Peyer's patch (tissue), 4 donors: ENCODE data around the gene LGALSL. TPM values are rescaled to one million over a fixed set of nuclear protein-coding genes. Genes with fewer than 3 reads are reported as not detected.

ENCODE experiments used
- DNase-seq, 3 donors: peaks; one replicate each; pipeline ENCODE4 v3.0.0-alpha.2; 2017 to 2019
- H3K27ac ChIP-seq, 4 donors: fragments of 200-600 bp; sonication (generic); one replicate each; pipeline ENCODE4 v1.5.1; 2016 to 2019
- H3K27me3 ChIP-seq, 2 donors: fragments of 200-600 bp; sonication (generic); one replicate each; pipeline ENCODE4 v1.5.1; 2019
- H3K36me3 ChIP-seq, 3 donors: fragments of 200-600 bp; sonication (generic); one replicate each; pipeline ENCODE4 v1.5.1; 2016 to 2019
- H3K4me1 ChIP-seq, 4 donors: fragments of 200-600 bp; sonication (generic); one replicate each; pipeline ENCODE4 v1.5.1; 2016 to 2019
- H3K4me3 ChIP-seq, 4 donors: fragments of 200-600 bp; sonication (generic); 1 replicate in 3 of 4; 2 replicates in 1 of 4; pipeline ENCODE4 v1.5.1; 2016 to 2019; ENCODE audit warnings: mild to moderate bottlenecking in 1 of 4
- H3K9me3 ChIP-seq, 4 donors: fragments of 200-600 bp; sonication (generic); one replicate each; pipeline ENCODE4 v1.5.1; 2016 to 2019; ENCODE audit warnings: mild to moderate bottlenecking in 1 of 4
- CTCF ChIP-seq, 6 experiments: fragments of 450-650 bp in 4 of 6; fragments of 200-600 bp in 2 of 6; sonication (generic) in 1 of 6; IDR thresholded peaks; one replicate each; pipeline ENCODE4 v1.5.1; 2017 to 2019; ENCODE audit warnings: antibody characterized with exemption in 6 of 6, mild to moderate bottlenecking in 3 of 6, moderate library complexity in 1 of 6
- POLR2A ChIP-seq, 2 donors: fragments of 450-650 bp; IDR thresholded peaks; one replicate each; pipeline ENCODE4 v1.5.1; 2017; ENCODE audit warnings: antibody characterized with exemption in 2 of 2, mild to moderate bottlenecking in 2 of 2, moderate library complexity in 2 of 2
- total RNA-seq, 4 donors: library from RNA; depleted of rRNA; stranded (reverse); fragments of >200 nt; gene quantifications; one replicate each; pipeline ENCODE4 v1.1.0, GENCODE V29; 2016

The LGALSL gene
- total RNA-seq, 4 donors from 2014 or later, result 17.8 to 56.1 (median 31.5) TPM

DNA sequence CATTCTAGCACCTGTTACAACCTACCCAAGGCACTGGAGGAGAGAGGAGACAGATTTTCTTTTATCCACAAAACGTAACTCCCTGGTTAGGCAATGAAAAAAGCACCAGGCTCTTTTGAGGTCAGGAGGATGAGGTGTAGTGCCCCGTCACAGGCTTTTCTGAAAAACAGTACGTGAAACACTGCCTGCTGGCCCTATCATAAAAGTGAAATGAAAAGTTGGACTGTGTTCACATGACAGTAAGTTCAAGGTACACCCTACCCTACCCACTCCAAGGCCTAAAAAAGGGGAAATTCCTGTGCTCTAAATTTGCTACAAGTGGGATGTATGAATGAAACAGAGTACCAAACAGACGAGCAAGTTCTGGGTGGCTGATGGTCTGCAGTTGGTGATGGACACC is 17.6 kb downstream of the LGALSL start:
- Histone ChIP-seq H3K27ac (no peak overlapping the region), H3K4me1 (no peaks in the 10 kb centered on the region), H3K27me3 (no peaks in the 10 kb centered on the region), H3K36me3 (no peaks in the 10 kb centered on the region), H3K9me3 (no peaks in the 10 kb centered on the region), H3K4me3 (no peak overlapping the region)
- no peak for DNase-seq
- TF ChIP-seq POLR2A (IDR thresholded peaks at IDR 0.05) (no peak), CTCF (IDR thresholded peaks at IDR 0.05) (no peak)

DNA sequence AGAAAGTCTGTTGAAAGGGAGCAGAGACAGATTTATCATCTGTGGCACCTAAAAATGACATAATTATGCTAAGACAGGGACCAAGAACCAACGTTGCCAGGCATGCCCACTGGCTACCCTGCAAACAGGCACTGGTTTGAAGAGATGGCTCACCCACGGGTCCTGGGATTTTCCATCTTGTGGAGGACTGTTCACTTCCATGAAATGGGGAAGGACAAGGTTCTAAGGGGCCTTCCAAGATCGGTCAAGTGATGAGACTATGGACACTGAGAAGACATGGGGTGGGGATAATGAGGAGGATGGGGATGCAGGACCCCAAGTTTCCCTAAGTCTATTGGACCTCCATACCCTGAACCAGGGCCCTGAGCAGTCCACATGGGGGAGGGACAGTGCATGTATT is 18.9 kb downstream of the LGALSL start:
- H3K27ac ChIP-seq, result no peak overlapping the region
- no peak for DNase-seq
- H3K9me3 ChIP-seq, result no peaks in the 10 kb centered on the region
- H3K36me3 ChIP-seq, result no peaks in the 10 kb centered on the region
- no peaks in the 10 kb centered on the region for H3K27me3 ChIP-seq
- no peak overlapping the region for H3K4me3 ChIP-seq
- TF ChIP-seq CTCF (IDR thresholded peaks at IDR 0.05) (no peak), POLR2A (IDR thresholded peaks at IDR 0.05) (no peak)
- no peaks in the 10 kb centered on the region for H3K4me1 ChIP-seq

GRCh38 chr2:64474121-64474571 is 20.2 kb downstream of the LGALSL start:
- Histone ChIP-seq H3K27ac (peak overlapping the region in 1 of 4 donors; percentile 25), H3K27me3 (no peaks in the 10 kb centered on the region), H3K4me3 (no peak overlapping the region), H3K4me1 (no peaks in the 10 kb centered on the region), H3K9me3 (no peaks in the 10 kb centered on the region), H3K36me3 (no peaks in the 10 kb centered on the region)
- DNase-seq, result peak in 1 of 3 donors; percentile 55
- TF ChIP-seq CTCF (IDR thresholded peaks at IDR 0.05) (no peak), POLR2A (IDR thresholded peaks at IDR 0.05) (no peak)

- Histone ChIP-seq H3K9me3 (no peaks in the 10 kb centered on the region), H3K4me3 (no peak overlapping the region), H3K27me3 (no peaks in the 10 kb centered on the region), H3K4me1 (no peaks in the 10 kb centered on the region), H3K27ac (peak overlapping the region in 1 of 4 donors; percentile 25), H3K36me3 (no peaks in the 10 kb centered on the region)
- no peak for TF ChIP-seq CTCF (IDR thresholded peaks at IDR 0.05)
- no peak for TF ChIP-seq POLR2A (IDR thresholded peaks at IDR 0.05)
- no peak for DNase-seq
Observed at GRCh38 chr2:64474636-64475035, 20.7 kb downstream of the LGALSL start.

- Histone ChIP-seq H3K27me3 (no peaks in the 10 kb centered on the region), H3K4me1 (no peaks in the 10 kb centered on the region), H3K4me3 (no peak overlapping the region), H3K27ac (no peak overlapping the region), H3K9me3 (no peaks in the 10 kb centered on the region), H3K36me3 (no peaks in the 10 kb centered on the region)
- TF ChIP-seq POLR2A (IDR thresholded peaks at IDR 0.05) (no peak), CTCF (IDR thresholded peaks at IDR 0.05) (no peak)
- DNase-seq, result no peak
Observed at GRCh38 chr2:64477037-64477436, 23.1 kb downstream of the LGALSL start.

DNA sequence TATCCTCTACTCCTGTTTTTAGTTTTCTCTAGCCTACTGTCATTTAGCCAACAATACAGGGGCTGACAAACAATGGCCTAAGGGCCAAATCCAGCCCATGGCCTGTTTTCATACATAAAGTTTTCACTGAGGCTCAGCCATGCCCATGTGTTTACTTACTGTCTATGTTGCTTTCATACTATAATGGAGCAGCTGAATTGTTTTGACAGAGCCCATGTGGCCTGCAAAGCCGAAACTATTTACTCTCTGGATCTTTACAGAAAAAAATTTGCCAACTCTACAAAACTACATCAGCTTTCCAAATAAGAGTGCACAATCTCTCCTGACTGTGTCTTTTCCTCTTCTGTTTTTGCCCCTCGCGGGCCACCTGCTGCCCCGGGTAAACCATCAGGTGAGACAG is 24.0 kb downstream of the LGALSL start:
- Histone ChIP-seq H3K27me3 (no peaks in the 10 kb centered on the region), H3K36me3 (no peaks in the 10 kb centered on the region), H3K9me3 (no peaks in the 10 kb centered on the region), H3K4me3 (no peak overlapping the region), H3K27ac (no peak overlapping the region), H3K4me1 (no peaks in the 10 kb centered on the region)
- no peak for DNase-seq
- TF ChIP-seq POLR2A (IDR thresholded peaks at IDR 0.05), result no peak
- no peak for TF ChIP-seq CTCF (IDR thresholded peaks at IDR 0.05)
